HCT116 (cell line): ENCODE measurements around the gene PCBP3. TPM values are rescaled to one million over a fixed set of nuclear protein-coding genes. Genes with fewer than 3 reads are reported as not detected.

Experiments
- ATAC-seq: fragments of 200-7000 bp; cut with Tn5 transposase; 2 replicates; pipeline ENCODE4 v1.9.1; 2020; ENCODE audit warnings: mild to moderate bottlenecking, moderate library complexity
- BruUV-seq: library from RNA; stranded (reverse); fragments of 400-500 nt; replicated peaks from 2 replicates; lab custom pipeline; 2021; lab: Mats Ljungman, UMichigan
- CTCF ChIA-PET: fragments of 300-600 bp; sonication (Branson Sonifier 250); formaldehyde crosslinking; loops from one replicate; lab custom pipeline; 2021; ENCODE audit warnings: antibody characterized with exemption; lab: Charles Lee
- POLR2A ChIA-PET: fragments of 300-600, 350-600 bp; sonication (Branson Sonifier 250); formaldehyde crosslinking; loops from one replicate; lab custom pipeline; 2021; ENCODE audit warnings: antibody characterized with exemption; lab: Charles Lee
- RAD21 ChIA-PET, 2 experiments: fragments of 300-600 bp; sonication (Branson Sonifier 250); formaldehyde crosslinking; loops; one replicate each; lab custom pipeline; 2023; ENCODE audit warnings: low total read pairs in 2 of 2; ENCODE audit not compliant: uncharacterized antibody in 2 of 2, unreplicated experiment in 2 of 2, low non-redundant PET in 1 of 2; lab: Charles Lee
- DNase-seq: peaks from one replicate; pipeline ENCODE4 v3.0.0-alpha.2; 2010; ENCODE audit warnings: low read depth, low spot score
- H2AFZ ChIP-seq: fragments of 200-600 bp; shearing (Covaris generic), sonication (generic); 2 replicates; pipeline ENCODE4 v1.6.1; 2017; ENCODE audit warnings: low read depth, mixed run types, mixed read lengths, antibody characterized with exemption, low read length; ENCODE audit not compliant: poor library complexity, severe bottlenecking
- H3K27ac ChIP-seq: 2 replicates; pipeline ENCODE4 v1.5.1; 2012; ENCODE audit warnings: low read depth, low read length
- H3K27me3 ChIP-seq: fragments of 200-600 bp; sonication (generic); 2 replicates; pipeline ENCODE4 v1.6.1; 2016; ENCODE audit warnings: mixed run types, low read length, mixed read lengths; ENCODE audit not compliant: insufficient read depth
- H3K36me3 ChIP-seq, 2 experiments: fragments of 200-500 bp in 1 of 2; fragments of 200-600 bp in 1 of 2; sonication (Bioruptor generic) in 1 of 2; sonication (generic) in 1 of 2; 2 replicates each; pipeline versions ENCODE4 v1.5.1 to v1.6.1; 2014 to 2016; ENCODE audit warnings: low read length in 2 of 2, inconsistent platforms in 1 of 2, mixed read lengths in 1 of 2, mixed run types in 1 of 2; ENCODE audit not compliant: insufficient read depth in 2 of 2, control insufficient read depth in 1 of 2
- H3K4me1 ChIP-seq, 2 experiments: fragments of 200-600 bp in 1 of 2; sonication (generic) in 1 of 2; 2 replicates each; pipeline versions ENCODE4 v1.5.1 to v1.6.1; 2012 to 2017; ENCODE audit warnings: low read length in 2 of 2, inconsistent platforms in 1 of 2, mild to moderate bottlenecking in 1 of 2, mixed read lengths in 1 of 2, mixed run types in 1 of 2, moderate library complexity in 1 of 2; ENCODE audit not compliant: insufficient read depth in 2 of 2, control insufficient read depth in 1 of 2
- H3K4me2 ChIP-seq: fragments of 200-600 bp; sonication (generic); 2 replicates; pipeline ENCODE4 v1.6.1; 2017; ENCODE audit warnings: mixed run types, low read length, mixed read lengths
- H3K4me3 ChIP-seq, 2 experiments: fragments of 200-600 bp in 1 of 2; sonication (generic) in 1 of 2; replicated peaks in 1 of 2; 2 replicates each; pipeline ENCODE4 v1.5.1; 2011 to 2016; ENCODE audit warnings: low read length in 2 of 2, control low read depth in 1 of 2, low read depth in 1 of 2, mild to moderate bottlenecking in 1 of 2, mixed read lengths in 1 of 2, mixed run types in 1 of 2
- H3K79me2 ChIP-seq: fragments of 200-600 bp; sonication (generic); 2 replicates; pipeline ENCODE4 v1.6.1; 2017; ENCODE audit warnings: mild to moderate bottlenecking, mixed run types, low read length, moderate library complexity, mixed read lengths; ENCODE audit not compliant: insufficient read depth
- H3K9ac ChIP-seq: fragments of 200-600 bp; sonication (generic); 2 replicates; pipeline ENCODE4 v1.6.1; 2016; ENCODE audit warnings: low read length, mixed read lengths
- H3K9me2 ChIP-seq: fragments of 200-600 bp; sonication (generic), shearing (Covaris generic); 2 replicates; pipeline ENCODE4 v1.6.1; 2017; ENCODE audit warnings: mixed run types, mild to moderate bottlenecking, moderate library complexity; ENCODE audit not compliant: insufficient read depth
- H3K9me3 ChIP-seq, 2 experiments: fragments of 200-500 bp in 1 of 2; fragments of 200-600 bp in 1 of 2; sonication (Bioruptor generic) in 1 of 2; sonication (generic) in 1 of 2; 2 replicates each; pipeline ENCODE4 v1.6.1; 2014 to 2017; ENCODE audit warnings: low read length in 2 of 2, mixed read lengths in 2 of 2, inconsistent platforms in 1 of 2, low read depth in 1 of 2, mild to moderate bottlenecking in 1 of 2, mixed run types in 1 of 2, moderate library complexity in 1 of 2; ENCODE audit not compliant: control insufficient read depth in 1 of 2, insufficient read depth in 1 of 2
- H4K20me1 ChIP-seq: fragments of 200-600 bp; sonication (generic), shearing (Covaris generic); 2 replicates; pipeline ENCODE4 v1.6.1; 2017; ENCODE audit warnings: mixed run types, mild to moderate bottlenecking, moderate library complexity; ENCODE audit not compliant: insufficient read depth
- CBX3 ChIP-seq: IDR thresholded peaks from 2 replicates; pipeline ENCODE4 v1.6.1; 2012; ENCODE audit warnings: low read depth
- CEBPB ChIP-seq: IDR thresholded peaks from 2 replicates; pipeline ENCODE4 v1.6.1; 2012; ENCODE audit warnings: low read depth
- EGR1 ChIP-seq: IDR thresholded peaks from 2 replicates; pipeline ENCODE4 v1.6.1; 2012; ENCODE audit warnings: low read depth
- ELF1 ChIP-seq: IDR thresholded peaks from 2 replicates; pipeline ENCODE4 v1.6.1; 2012; ENCODE audit warnings: low read depth, borderline replicate concordance
- EZH2phosphoT487 ChIP-seq: fragments of 200-600 bp; IDR thresholded peaks from 2 replicates; pipeline ENCODE4 v1.6.1; 2018; ENCODE audit warnings: antibody characterized with exemption, borderline replicate concordance
- FOSL1 ChIP-seq: IDR thresholded peaks from 2 replicates; pipeline ENCODE4 v1.6.1; 2012; ENCODE audit warnings: low read depth
- JUND ChIP-seq: IDR thresholded peaks from 2 replicates; pipeline ENCODE4 v1.6.1; 2012
- POLR2A ChIP-seq: IDR thresholded peaks from 2 replicates; pipeline ENCODE4 v1.7.0; 2011; ENCODE audit warnings: borderline replicate concordance; ENCODE audit not compliant: insufficient read depth, insufficient read length; ENCODE audit errors: extremely low read depth
- RAD21 ChIP-seq: IDR thresholded peaks from 2 replicates; pipeline ENCODE4 v1.6.1; 2012; ENCODE audit warnings: low read depth, mild to moderate bottlenecking
- SIN3A ChIP-seq: IDR thresholded peaks from 2 replicates; pipeline ENCODE4 v1.6.1; 2012; ENCODE audit warnings: low read depth
- SP1 ChIP-seq: IDR thresholded peaks from 2 replicates; pipeline ENCODE4 v1.6.1; 2012; ENCODE audit warnings: low read depth
- TCF7L2 ChIP-seq: IDR thresholded peaks from 2 replicates; pipeline ENCODE4 v1.7.0; 2011; ENCODE audit warnings: borderline replicate concordance, inconsistent platforms; ENCODE audit not compliant: insufficient read depth, insufficient read length; ENCODE audit errors: extremely low read depth
- YY1 ChIP-seq: IDR thresholded peaks from 2 replicates; pipeline ENCODE4 v1.6.1; 2011; ENCODE audit warnings: low read length, low read depth, moderate library complexity, mild to moderate bottlenecking; ENCODE audit not compliant: insufficient replicate concordance; ENCODE audit errors: extremely low read depth
- ZFX ChIP-seq: fragments of 450-650 bp; IDR thresholded peaks from 2 replicates; pipeline ENCODE4 v1.6.1; 2017
- intact Hi-C: fragments of 100-400 bp; cut with micrococcal nuclease; formaldehyde crosslinking; loops from 2 replicates; pipeline ENCODE4 v1.10.0; 2022
- total RNA-seq: library from RNA; stranded (reverse); gene quantifications from one replicate; pipeline ENCODE4 v1.2.1, GENCODE V29; 2021; ENCODE audit not compliant: unreplicated experiment
- TF ChIP-seq, protein P1 (sequence below): IDR thresholded peaks from 2 replicates; pipeline ENCODE4 v1.6.1; 2012; ENCODE audit warnings: low read depth
- TF ChIP-seq, protein P2 (sequence below), 3 experiments: fragments of 200-600 bp in 1 of 3; sonication (generic) in 1 of 3; IDR thresholded peaks in 2 of 3; conservative IDR thresholded peaks in 1 of 3; 2 replicates each; pipeline ENCODE4 v1.5.1; 2012 to 2017; ENCODE audit warnings: low read depth in 2 of 3, low read length in 2 of 3, antibody characterized with exemption in 1 of 3, borderline replicate concordance in 1 of 3, control low read depth in 1 of 3, mild to moderate bottlenecking in 1 of 3, mixed read lengths in 1 of 3, mixed run types in 1 of 3, moderate library complexity in 1 of 3; ENCODE audit not compliant: insufficient read depth in 1 of 3

PCBP3 gene
- total RNA-seq, 1 experiment from 2014 or later: 3.1 TPM

DNA sequence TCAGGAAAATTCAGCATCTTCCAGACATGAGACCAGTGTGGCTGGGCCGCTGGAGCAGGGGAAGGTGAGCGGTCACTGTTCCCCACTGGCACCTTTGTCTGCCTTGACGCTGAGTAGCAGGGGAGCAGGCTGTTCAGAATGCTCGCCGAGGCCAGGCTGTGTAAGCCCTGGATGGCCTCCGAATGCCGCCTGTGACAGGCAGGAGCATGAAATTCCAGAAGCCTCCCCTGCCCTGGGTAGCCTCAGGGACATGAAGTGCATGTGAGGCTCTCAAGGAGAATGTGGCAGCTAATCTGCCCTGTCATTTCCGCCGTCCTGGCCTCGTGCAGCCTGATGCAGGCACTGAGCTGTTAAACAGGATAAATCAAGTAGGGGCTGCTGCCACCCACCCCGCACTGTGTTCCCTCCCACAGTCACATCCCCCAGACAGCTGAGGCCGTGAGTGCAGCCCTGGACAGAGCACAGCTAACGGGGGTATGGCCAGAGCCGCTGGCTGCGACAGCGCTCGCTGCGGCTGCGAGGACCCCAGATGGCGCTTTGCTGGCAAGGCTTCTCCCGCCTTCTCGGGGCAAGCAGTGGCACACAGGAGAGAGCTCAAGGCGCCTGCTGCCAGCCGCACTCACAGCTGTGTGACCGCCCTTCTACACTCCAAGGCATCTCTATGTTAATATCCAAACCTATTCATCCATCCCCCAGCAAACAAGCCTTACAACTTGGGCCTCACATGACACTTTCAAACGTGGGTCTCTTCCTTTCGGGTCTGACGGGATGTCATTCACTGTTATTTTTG is 233.1 kb downstream of the PCBP3 start:
- CTCF ChIA-PET: no interaction called here

More for the DNA sequence above, 233.1 kb downstream of the PCBP3 start:
- BruUV-seq: no TSS peak
- Histone ChIP-seq H3K4me2 (no peak overlapping the region), H2AFZ (no peak overlapping the region), H3K4me1 (peaks cover 0 to 8% of the 10 kb centered on the region in 2 experiments; a peak in 2 of 4 replicates), H4K20me1 (no peaks in the 10 kb centered on the region), H3K9me2 (no peaks in the 10 kb centered on the region), H3K27ac (no peak overlapping the region), H3K27me3 (no peaks in the 10 kb centered on the region), H3K79me2 (no peaks in the 10 kb centered on the region), H3K9ac (no peak overlapping the region)
- intact Hi-C loops: no loop called here
- ATAC-seq (no peak), DNase-seq (no peak)
- ChIA-PET POLR2A (no interaction called here), RAD21 (no interaction called here)
- TF ChIP-seq EGR1 (no peak), ELF1 (no peak), TCF7L2 (no peak), RAD21 (no peak), FOSL1 (no peak), CBX3 (no peak), CEBPB (no peak), EZH2phosphoT487 (no peak), POLR2A (no peak), ZFX (no peak), YY1 (no peak), SP1 (no peak), SIN3A (no peak), JUND (no peak)
- TF ChIP-seq, protein P1, sequence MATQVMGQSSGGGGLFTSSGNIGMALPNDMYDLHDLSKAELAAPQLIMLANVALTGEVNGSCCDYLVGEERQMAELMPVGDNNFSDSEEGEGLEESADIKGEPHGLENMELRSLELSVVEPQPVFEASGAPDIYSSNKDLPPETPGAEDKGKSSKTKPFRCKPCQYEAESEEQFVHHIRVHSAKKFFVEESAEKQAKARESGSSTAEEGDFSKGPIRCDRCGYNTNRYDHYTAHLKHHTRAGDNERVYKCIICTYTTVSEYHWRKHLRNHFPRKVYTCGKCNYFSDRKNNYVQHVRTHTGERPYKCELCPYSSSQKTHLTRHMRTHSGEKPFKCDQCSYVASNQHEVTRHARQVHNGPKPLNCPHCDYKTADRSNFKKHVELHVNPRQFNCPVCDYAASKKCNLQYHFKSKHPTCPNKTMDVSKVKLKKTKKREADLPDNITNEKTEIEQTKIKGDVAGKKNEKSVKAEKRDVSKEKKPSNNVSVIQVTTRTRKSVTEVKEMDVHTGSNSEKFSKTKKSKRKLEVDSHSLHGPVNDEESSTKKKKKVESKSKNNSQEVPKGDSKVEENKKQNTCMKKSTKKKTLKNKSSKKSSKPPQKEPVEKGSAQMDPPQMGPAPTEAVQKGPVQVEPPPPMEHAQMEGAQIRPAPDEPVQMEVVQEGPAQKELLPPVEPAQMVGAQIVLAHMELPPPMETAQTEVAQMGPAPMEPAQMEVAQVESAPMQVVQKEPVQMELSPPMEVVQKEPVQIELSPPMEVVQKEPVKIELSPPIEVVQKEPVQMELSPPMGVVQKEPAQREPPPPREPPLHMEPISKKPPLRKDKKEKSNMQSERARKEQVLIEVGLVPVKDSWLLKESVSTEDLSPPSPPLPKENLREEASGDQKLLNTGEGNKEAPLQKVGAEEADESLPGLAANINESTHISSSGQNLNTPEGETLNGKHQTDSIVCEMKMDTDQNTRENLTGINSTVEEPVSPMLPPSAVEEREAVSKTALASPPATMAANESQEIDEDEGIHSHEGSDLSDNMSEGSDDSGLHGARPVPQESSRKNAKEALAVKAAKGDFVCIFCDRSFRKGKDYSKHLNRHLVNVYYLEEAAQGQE: no peak
- TF ChIP-seq, protein P2, sequence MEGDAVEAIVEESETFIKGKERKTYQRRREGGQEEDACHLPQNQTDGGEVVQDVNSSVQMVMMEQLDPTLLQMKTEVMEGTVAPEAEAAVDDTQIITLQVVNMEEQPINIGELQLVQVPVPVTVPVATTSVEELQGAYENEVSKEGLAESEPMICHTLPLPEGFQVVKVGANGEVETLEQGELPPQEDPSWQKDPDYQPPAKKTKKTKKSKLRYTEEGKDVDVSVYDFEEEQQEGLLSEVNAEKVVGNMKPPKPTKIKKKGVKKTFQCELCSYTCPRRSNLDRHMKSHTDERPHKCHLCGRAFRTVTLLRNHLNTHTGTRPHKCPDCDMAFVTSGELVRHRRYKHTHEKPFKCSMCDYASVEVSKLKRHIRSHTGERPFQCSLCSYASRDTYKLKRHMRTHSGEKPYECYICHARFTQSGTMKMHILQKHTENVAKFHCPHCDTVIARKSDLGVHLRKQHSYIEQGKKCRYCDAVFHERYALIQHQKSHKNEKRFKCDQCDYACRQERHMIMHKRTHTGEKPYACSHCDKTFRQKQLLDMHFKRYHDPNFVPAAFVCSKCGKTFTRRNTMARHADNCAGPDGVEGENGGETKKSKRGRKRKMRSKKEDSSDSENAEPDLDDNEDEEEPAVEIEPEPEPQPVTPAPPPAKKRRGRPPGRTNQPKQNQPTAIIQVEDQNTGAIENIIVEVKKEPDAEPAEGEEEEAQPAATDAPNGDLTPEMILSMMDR (IDR thresholded peaks at IDR 0.05 in 2 of 3, conservative IDR thresholded peaks at IDR 0.05 in 1 of 3; ENCODE audit: borderline replicate concordance in 1 of 3, insufficient read depth in 1 of 3, low read depth in 2 of 3, low read length in 2 of 3): no peak
- TF ChIP-seq, all 23 proteins: peak for 0
- H3K9me3 ChIP-seq: no peaks in the 10 kb centered on the region
- no peaks in the 10 kb centered on the region for H3K36me3 ChIP-seq
- no peak overlapping the region for H3K4me3 ChIP-seq
